Loucy (cell line): ENCODE data around the gene TEPSIN.

Experiments
- H2AFZ ChIP-seq: fragments of 200-600 bp; sonication (generic); 2 replicates; pipeline ENCODE4 v1.6.0; 2016; ENCODE audit warnings: antibody characterized with exemption, mild to moderate bottlenecking, low read length, moderate library complexity
- H3F3A ChIP-seq: fragments of 200-600 bp; 2 replicates; pipeline ENCODE4 v1.6.0; 2016; ENCODE audit warnings: antibody characterized with exemption, low read depth, mild to moderate bottlenecking
- H3K27me3 ChIP-seq: fragments of 200-600 bp; sonication (generic); 2 replicates; pipeline ENCODE4 v1.6.1; 2014; ENCODE audit warnings: low read length, mild to moderate bottlenecking; ENCODE audit not compliant: insufficient read depth, poor library complexity, severe bottlenecking
- H3K36me3 ChIP-seq: fragments of 200-600 bp; sonication (generic); 2 replicates; pipeline ENCODE4 v1.6.1; 2016; ENCODE audit warnings: low read length; ENCODE audit not compliant: insufficient read depth
- H3K4me1 ChIP-seq: fragments of 200-600 bp; sonication (generic); 2 replicates; pipeline ENCODE4 v1.5.1; 2014; ENCODE audit warnings: low read length, mild to moderate bottlenecking; ENCODE audit not compliant: insufficient read depth, poor library complexity, severe bottlenecking
- H3K4me2 ChIP-seq: fragments of 200-600 bp; sonication (generic); 2 replicates; pipeline ENCODE4 v1.6.0; 2014; ENCODE audit warnings: antibody characterized with exemption, low read length, low read depth, mild to moderate bottlenecking; ENCODE audit not compliant: poor library complexity, severe bottlenecking
- H3K4me3 ChIP-seq: fragments of 200-600 bp; sonication (generic); 2 replicates; pipeline ENCODE4 v1.5.1; 2014; ENCODE audit warnings: low read length, mild to moderate bottlenecking, mixed read lengths; ENCODE audit not compliant: poor library complexity, severe bottlenecking
- H3K79me2 ChIP-seq: fragments of 200-600 bp; sonication (generic); 2 replicates; pipeline ENCODE4 v1.6.1; 2014; ENCODE audit warnings: low read length; ENCODE audit not compliant: insufficient read depth
- H3K9ac ChIP-seq: fragments of 200-600 bp; sonication (generic); 2 replicates; pipeline ENCODE4 v1.6.0; 2014; ENCODE audit warnings: mild to moderate bottlenecking, low read depth, low read length, moderate library complexity; ENCODE audit not compliant: poor library complexity, severe bottlenecking
- H3K9me2 ChIP-seq: fragments of 200-600 bp; sonication (generic); replicated peaks from 2 replicates; pipeline ENCODE4 v1.6.1; 2016; ENCODE audit warnings: low read depth, low read length, mixed read lengths
- H3K9me3 ChIP-seq: fragments of 200-600 bp; sonication (generic); 2 replicates; pipeline ENCODE4 v1.6.1; 2014; ENCODE audit warnings: mild to moderate bottlenecking, antibody characterized with exemption, low read length, low read depth; ENCODE audit not compliant: insufficient read depth
- H4K20me1 ChIP-seq: fragments of 200-600 bp; sonication (generic); 2 replicates; pipeline ENCODE4 v1.6.0; 2014; ENCODE audit warnings: antibody characterized with exemption, low read length, mild to moderate bottlenecking; ENCODE audit not compliant: insufficient read depth, poor library complexity, severe bottlenecking
- EZH2phosphoT487 ChIP-seq: fragments of 200-600 bp; IDR thresholded peaks from 2 replicates; pipeline ENCODE4 v1.6.1; 2018; ENCODE audit warnings: antibody characterized with exemption, mild to moderate bottlenecking, moderate library complexity, borderline replicate concordance
- TF ChIP-seq, protein P1 (sequence below): fragments of 200-600 bp; sonication (generic); conservative IDR thresholded peaks from 2 replicates; pipeline ENCODE4 v1.5.1; 2014; ENCODE audit warnings: mild to moderate bottlenecking, antibody characterized with exemption, low read length

Gene TEPSIN

DNA sequence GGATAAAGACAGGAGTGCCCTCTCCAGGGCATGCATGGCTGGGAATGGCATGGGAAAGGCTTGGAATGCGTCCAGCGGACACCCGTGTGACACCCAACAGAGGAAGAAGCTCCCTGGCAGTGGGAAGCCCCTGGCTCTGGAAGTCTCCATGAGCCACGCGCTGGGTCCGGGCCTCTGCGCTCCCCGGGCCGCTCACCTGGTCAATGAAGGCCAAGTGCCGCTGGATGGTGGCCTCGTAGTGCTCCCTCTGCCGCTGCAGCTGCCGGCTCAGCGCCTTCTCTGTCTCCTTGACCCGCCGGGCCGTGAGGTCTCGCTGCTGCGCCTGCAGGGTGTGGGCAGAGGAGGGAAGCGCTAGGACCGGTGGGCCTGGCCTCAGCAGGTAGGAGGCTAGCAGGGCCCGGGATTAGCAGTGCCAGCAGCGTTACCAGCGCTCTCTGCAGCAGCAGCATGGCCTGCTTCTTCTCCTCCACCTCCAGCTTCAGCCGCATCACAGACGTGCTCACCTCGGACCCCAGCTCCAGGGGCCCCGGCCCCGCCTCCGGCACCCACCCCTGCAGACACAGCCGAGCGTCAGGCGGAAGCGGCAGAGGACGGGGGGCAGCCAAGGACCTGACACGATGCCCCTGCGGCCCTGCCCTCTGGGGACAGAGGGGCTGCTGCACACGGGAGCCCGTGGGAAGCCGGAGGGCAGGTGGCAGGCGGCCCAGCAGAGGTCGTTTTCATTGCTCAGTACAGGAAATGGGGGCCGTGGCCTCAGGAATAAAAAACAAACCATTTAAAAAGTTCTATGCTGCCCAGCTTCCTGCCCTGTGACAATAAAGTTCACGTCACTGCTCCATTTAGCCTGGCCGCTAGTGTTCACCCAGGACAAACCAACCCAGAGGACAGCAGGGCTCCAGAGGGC is 42.1 kb downstream of the TEPSIN start:
- no peaks in the 10 kb centered on the region for H3K27me3 ChIP-seq
- peak overlapping the region; percentile 57 for H3K4me2 ChIP-seq
- no peak overlapping the region for H2AFZ ChIP-seq
- H3K36me3 ChIP-seq: peaks cover 23% of the 10 kb centered on the region; the same call in 1 of the 2 replicates
- no peaks in the 10 kb centered on the region for H3F3A ChIP-seq
- TF ChIP-seq, protein P1, sequence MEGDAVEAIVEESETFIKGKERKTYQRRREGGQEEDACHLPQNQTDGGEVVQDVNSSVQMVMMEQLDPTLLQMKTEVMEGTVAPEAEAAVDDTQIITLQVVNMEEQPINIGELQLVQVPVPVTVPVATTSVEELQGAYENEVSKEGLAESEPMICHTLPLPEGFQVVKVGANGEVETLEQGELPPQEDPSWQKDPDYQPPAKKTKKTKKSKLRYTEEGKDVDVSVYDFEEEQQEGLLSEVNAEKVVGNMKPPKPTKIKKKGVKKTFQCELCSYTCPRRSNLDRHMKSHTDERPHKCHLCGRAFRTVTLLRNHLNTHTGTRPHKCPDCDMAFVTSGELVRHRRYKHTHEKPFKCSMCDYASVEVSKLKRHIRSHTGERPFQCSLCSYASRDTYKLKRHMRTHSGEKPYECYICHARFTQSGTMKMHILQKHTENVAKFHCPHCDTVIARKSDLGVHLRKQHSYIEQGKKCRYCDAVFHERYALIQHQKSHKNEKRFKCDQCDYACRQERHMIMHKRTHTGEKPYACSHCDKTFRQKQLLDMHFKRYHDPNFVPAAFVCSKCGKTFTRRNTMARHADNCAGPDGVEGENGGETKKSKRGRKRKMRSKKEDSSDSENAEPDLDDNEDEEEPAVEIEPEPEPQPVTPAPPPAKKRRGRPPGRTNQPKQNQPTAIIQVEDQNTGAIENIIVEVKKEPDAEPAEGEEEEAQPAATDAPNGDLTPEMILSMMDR: no peak
- TF ChIP-seq EZH2phosphoT487: no peak
- H3K9ac ChIP-seq: peak overlapping the region; percentile 62
- H3K9me2 ChIP-seq: no peaks in the 10 kb centered on the region
- no peaks in the 10 kb centered on the region for H3K9me3 ChIP-seq
- no peaks in the 10 kb centered on the region for H3K79me2 ChIP-seq
- peaks cover 10% of the 10 kb centered on the region for H3K4me1 ChIP-seq
- H3K4me3 ChIP-seq: peak overlapping the region; percentile 60
- no peaks in the 10 kb centered on the region for H4K20me1 ChIP-seq

DNA sequence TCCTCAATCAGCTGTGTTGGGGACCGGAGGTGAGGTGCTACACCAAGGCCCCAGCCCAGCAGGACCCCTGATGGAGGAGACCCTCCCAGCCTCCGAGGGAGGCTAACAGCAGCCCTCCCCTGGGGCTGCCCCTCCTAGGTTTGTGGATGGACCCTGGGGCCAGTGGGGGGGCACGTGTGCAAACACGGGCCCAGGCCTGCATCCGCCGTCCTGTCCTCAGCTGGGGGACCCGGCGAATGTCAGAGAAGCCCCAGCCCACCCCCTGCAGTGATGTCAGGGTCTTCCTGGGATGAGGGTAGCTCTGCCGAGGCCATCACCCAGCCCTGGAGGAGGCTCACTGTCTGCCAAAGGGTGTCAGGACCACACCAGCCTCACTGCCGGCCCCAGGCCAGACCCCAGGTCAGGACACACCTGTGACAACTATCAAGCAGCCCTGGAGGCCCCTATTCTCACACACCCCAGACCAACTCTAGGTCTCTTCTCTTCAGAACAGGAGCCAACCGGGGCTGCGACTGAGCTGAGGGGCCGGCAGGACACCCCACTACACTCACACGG is 42.8 kb downstream of the TEPSIN start:
- H3K9me3 ChIP-seq: no peaks in the 10 kb centered on the region
- no peak overlapping the region for H3K9ac ChIP-seq
- no peak overlapping the region for H3K4me2 ChIP-seq
- no peaks in the 10 kb centered on the region for H3F3A ChIP-seq
- H3K36me3 ChIP-seq: peaks cover 26% of the 10 kb centered on the region; the same call in 1 of the 2 replicates
- no peak overlapping the region for H3K4me3 ChIP-seq
- TF ChIP-seq EZH2phosphoT487: no peak
- TF ChIP-seq, protein P1: no peak
- no peak overlapping the region for H2AFZ ChIP-seq
- no peaks in the 10 kb centered on the region for H4K20me1 ChIP-seq
- no peaks in the 10 kb centered on the region for H3K9me2 ChIP-seq
- H3K79me2 ChIP-seq: no peaks in the 10 kb centered on the region
- H3K27me3 ChIP-seq: no peaks in the 10 kb centered on the region
- peaks cover 10% of the 10 kb centered on the region for H3K4me1 ChIP-seq

DNA sequence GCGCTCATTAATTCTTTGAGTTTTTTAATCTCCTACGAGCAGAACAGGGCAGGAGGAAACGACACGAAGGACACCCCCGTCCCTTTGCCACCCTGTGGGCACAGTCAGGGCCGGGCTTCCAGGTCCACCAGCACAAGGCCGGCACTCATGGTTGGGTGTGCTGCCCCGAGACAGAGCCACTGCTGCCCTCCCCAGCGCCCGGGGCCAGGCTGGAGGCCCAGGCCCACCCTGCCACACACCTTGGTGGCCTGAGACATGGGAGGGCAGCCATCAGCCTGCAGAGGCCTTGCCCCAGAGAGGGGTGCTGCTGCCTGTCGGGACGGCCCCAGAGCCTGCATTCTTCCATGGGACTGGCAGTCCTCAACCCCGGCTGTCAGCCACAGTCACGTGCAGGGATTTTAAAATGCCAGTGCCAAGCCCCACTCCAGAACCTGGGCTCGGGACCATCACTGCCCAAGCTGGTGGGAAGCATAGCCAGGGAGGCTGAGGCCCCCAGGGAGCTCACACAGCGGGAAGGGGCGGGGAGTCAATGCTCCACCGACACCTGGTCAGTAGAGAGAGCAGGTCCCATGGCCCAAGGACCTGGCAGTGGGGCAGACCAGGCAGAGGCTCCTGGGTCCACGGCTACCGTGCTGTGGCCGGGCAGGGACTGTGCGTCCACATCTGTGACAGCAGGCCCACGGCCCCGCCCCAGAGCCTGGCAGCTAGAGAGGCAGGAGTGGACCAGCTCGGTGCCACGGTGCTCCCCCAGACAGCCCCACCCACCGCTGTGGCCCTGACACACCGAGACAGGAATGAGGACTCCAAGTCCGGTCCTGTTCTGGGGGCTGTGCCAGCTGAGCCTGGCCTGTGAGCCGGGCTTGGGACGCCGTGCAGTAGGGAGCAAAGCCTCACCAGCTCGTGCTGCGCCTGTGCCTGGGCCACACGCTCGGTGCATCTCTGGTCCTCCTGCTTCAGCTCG is 43.6 kb downstream of the TEPSIN start:
- TF ChIP-seq, protein P1: no peak
- no peak for TF ChIP-seq EZH2phosphoT487
- no peak overlapping the region for H3K4me3 ChIP-seq
- no peaks in the 10 kb centered on the region for H3K79me2 ChIP-seq
- H3F3A ChIP-seq: no peaks in the 10 kb centered on the region
- H3K4me2 ChIP-seq: no peak overlapping the region
- H4K20me1 ChIP-seq: no peaks in the 10 kb centered on the region
- H3K4me1 ChIP-seq: peaks cover 10% of the 10 kb centered on the region
- H3K27me3 ChIP-seq: no peaks in the 10 kb centered on the region
- peaks cover 26% of the 10 kb centered on the region; the same call in 1 of the 2 replicates for H3K36me3 ChIP-seq
- no peak overlapping the region for H3K9ac ChIP-seq
- no peaks in the 10 kb centered on the region for H3K9me3 ChIP-seq
- no peak overlapping the region for H2AFZ ChIP-seq
- no peaks in the 10 kb centered on the region for H3K9me2 ChIP-seq
